ENCODE results near the gene GP1BA.

The GP1BA gene

DNA sequence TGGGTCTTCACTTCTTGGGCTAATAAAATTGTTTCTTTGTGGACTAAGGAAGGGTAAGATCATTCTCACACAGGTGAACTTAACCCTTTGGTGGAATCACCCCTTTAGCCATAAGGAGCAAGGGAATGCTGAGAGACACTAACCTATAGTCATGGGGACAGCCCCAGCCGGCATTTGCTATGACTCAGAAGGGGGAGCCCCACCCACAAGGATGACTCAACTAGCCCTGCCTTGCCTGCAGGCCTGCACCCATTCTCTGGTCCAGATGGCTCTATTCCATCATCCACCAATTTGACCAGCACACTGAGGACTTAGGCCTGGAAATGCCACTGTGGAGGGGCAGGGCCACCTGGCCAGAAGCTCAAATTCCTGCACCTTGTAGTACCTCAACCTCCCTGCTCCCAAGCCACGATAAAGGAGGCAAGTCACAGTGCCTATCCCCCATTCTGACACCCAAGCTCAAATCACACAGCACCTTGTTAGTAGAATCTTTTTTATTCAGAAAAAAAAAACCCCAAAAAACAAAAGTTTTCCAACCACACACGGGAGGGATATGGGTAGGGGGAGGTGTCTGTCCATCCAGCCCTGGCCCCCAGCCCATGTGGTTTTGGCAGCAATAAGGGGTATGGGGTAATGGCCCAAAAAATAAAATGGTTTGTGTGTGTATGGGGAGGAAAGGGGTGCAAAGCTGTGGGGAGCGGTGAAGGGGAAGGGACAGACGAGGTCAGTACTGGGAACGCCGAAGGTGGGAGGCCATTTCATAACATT is 13.3 kb downstream of the GP1BA start (continued):
- TF ChIP-seq ZBTB1 (tag by site-specific recombination; IDR thresholded peaks at IDR 0.05), result no peak
- peak; percentile 80 for TF ChIP-seq ZEB2 (tag by site-specific recombination; IDR thresholded peaks at IDR 0.05)
- TF ChIP-seq SP7 (tag by site-specific recombination; IDR thresholded peaks at IDR 0.05), result peak; percentile 78
- TF ChIP-seq YY2 (tag by site-specific recombination; IDR thresholded peaks at IDR 0.05), result 0 out of 2 replicates have a peak, but pooled peaks have one; percentile 24
- TF ChIP-seq ZNF600 (tag by site-specific recombination; IDR thresholded peaks at IDR 0.05), result peak; percentile 87
- no peak for TF ChIP-seq ZNF248 (tag by site-specific recombination; IDR thresholded peaks at IDR 0.05)
- TF ChIP-seq ZBTB8A (tag by site-specific recombination; IDR thresholded peaks at IDR 0.05), result no peak
- TF ChIP-seq OSR2 (tag by site-specific recombination; IDR thresholded peaks at IDR 0.05), result peak; percentile 93
- 0 out of 2 replicates have a peak, but pooled peaks have one; percentile 40 for TF ChIP-seq ZNF501 (tag by site-specific recombination; IDR thresholded peaks at IDR 0.05)
- TF ChIP-seq, protein P1, sequence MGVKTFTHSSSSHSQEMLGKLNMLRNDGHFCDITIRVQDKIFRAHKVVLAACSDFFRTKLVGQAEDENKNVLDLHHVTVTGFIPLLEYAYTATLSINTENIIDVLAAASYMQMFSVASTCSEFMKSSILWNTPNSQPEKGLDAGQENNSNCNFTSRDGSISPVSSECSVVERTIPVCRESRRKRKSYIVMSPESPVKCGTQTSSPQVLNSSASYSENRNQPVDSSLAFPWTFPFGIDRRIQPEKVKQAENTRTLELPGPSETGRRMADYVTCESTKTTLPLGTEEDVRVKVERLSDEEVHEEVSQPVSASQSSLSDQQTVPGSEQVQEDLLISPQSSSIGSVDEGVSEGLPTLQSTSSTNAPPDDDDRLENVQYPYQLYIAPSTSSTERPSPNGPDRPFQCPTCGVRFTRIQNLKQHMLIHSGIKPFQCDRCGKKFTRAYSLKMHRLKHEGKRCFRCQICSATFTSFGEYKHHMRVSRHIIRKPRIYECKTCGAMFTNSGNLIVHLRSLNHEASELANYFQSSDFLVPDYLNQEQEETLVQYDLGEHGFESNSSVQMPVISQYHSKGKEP (tag by site-specific recombination; IDR thresholded peaks at IDR 0.05), result peak; percentile 15; the same call in 1 of the 2 replicates
- TF ChIP-seq ZNF561 (tag by site-specific recombination; IDR thresholded peaks at IDR 0.05; ENCODE audit: borderline replicate concordance), result no peak
- peak; percentile 29; the same call in 1 of the 2 replicates for TF ChIP-seq ZFP69B (tag by site-specific recombination; IDR thresholded peaks at IDR 0.05)
- TF ChIP-seq WT1 (tag by site-specific recombination; IDR thresholded peaks at IDR 0.05), result no peak
- TF ChIP-seq ZNF560 (tag by site-specific recombination; IDR thresholded peaks at IDR 0.05; ENCODE audit: borderline replicate concordance), result no peak
- no peak for TF ChIP-seq GLIS1 (tag by site-specific recombination; IDR thresholded peaks at IDR 0.05)
- TF ChIP-seq ZNF292 (tag by site-specific recombination; IDR thresholded peaks at IDR 0.05; ENCODE audit: borderline replicate concordance, low read depth), result no peak
- TF ChIP-seq, protein P2, sequence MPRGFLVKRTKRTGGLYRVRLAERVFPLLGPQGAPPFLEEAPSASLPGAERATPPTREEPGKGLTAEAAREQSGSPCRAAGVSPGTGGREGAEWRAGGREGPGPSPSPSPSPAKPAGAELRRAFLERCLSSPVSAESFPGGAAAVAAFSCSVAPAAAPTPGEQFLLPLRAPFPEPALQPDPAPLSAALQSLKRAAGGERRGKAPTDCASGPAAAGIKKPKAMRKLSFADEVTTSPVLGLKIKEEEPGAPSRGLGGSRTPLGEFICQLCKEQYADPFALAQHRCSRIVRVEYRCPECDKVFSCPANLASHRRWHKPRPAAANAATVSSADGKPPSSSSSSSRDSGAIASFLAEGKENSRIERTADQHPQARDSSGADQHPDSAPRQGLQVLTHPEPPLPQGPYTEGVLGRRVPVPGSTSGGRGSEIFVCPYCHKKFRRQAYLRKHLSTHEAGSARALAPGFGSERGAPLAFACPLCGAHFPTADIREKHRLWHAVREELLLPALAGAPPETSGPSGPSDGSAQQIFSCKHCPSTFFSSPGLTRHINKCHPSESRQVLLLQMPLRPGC (tag by site-specific recombination; IDR thresholded peaks at IDR 0.05), result peak; percentile 68; the same call in 1 of the 2 replicates
- TF ChIP-seq, protein P3, sequence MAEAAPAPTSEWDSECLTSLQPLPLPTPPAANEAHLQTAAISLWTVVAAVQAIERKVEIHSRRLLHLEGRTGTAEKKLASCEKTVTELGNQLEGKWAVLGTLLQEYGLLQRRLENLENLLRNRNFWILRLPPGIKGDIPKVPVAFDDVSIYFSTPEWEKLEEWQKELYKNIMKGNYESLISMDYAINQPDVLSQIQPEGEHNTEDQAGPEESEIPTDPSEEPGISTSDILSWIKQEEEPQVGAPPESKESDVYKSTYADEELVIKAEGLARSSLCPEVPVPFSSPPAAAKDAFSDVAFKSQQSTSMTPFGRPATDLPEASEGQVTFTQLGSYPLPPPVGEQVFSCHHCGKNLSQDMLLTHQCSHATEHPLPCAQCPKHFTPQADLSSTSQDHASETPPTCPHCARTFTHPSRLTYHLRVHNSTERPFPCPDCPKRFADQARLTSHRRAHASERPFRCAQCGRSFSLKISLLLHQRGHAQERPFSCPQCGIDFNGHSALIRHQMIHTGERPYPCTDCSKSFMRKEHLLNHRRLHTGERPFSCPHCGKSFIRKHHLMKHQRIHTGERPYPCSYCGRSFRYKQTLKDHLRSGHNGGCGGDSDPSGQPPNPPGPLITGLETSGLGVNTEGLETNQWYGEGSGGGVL (tag by site-specific recombination; IDR thresholded peaks at IDR 0.05), result 0 out of 2 replicates have a peak, but pooled peaks have one; percentile 2
- no peak for TF ChIP-seq ZNF350 (tag by site-specific recombination; IDR thresholded peaks at IDR 0.05)
- TF ChIP-seq ZNF274 (IDR thresholded peaks at IDR 0.05; ENCODE audit: low read length), result no peak
- no peak for TF ChIP-seq ZNF274 (tag by site-specific recombination; IDR thresholded peaks at IDR 0.05; ENCODE audit: borderline replicate concordance)
- TF ChIP-seq ZNF707 (tag by site-specific recombination; IDR thresholded peaks at IDR 0.05), result no peak
- TF ChIP-seq ZBTB17 (tag by site-specific recombination; IDR thresholded peaks at IDR 0.05), result peak; percentile 82
- no peak for TF ChIP-seq ZNF2 (tag by site-specific recombination; IDR thresholded peaks at IDR 0.05)
- TF ChIP-seq ZFP37 (tag by site-specific recombination; IDR thresholded peaks at IDR 0.05), result 0 out of 2 replicates have a peak, but pooled peaks have one; percentile 23
- TF ChIP-seq ZNF311 (tag by site-specific recombination; IDR thresholded peaks at IDR 0.05; ENCODE audit: borderline replicate concordance), result no peak
- TF ChIP-seq ZNF792 (tag by site-specific recombination; IDR thresholded peaks at IDR 0.05), result no peak
- TF ChIP-seq ZNF175 (tag by site-specific recombination; IDR thresholded peaks at IDR 0.05), result no peak

Measured in HEK293 (cell line).